Measurements from ENCODE around the gene CRMP1.
"Not testable (repeated sequence)": the region's sequence is repeated elsewhere in the genome, so short reads cannot be mapped to it uniquely, and the experiment has no call there.

Gene CRMP1

GRCh38 chr4:5823542-5824211 lies 69.2 kb downstream of the CRMP1 start:
- no peak for DNase-seq (ENCODE audit: low read depth in 2 of 2)

- no peak for DNase-seq (ENCODE audit: low read depth in 2 of 2)
These were observed 70.3 kb downstream of the CRMP1 start for GRCh38 chr4:5822619-5823018.

DNA sequence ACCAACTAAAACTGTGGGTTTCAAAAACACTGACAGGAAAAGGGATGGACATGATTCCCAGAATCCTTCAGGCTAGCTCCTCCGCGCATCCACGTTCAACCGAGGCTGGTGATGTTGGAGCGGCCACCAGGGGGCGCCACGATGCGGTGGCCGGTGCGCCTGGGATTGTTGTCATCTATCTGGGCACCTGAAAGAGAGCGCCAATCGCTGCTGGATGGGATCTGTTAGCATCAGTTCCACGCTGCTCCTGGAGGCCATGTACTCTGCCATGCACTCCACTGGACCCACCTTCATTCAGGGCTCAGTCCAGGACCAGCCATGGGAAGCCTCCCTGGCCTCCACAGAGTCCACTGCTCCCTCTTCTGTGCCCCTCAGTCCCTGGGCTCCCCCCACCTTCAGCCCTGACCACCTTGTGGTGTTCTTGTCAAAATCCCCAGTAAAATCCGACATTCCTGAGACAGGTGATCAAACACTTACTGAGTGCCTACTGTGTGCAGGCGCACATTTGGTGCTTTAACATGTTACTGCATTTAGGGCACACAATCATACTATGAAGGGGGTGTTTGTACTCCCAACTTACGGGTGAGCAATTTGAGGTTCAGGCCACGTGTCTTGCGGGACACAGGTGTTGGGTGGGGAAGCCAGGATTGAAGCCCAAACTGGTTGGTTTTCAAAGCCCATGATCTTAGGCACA lies 71.1 kb downstream of the CRMP1 start:
- DNase-seq (ENCODE audit: low read depth in 2 of 2): no peak

DNA sequence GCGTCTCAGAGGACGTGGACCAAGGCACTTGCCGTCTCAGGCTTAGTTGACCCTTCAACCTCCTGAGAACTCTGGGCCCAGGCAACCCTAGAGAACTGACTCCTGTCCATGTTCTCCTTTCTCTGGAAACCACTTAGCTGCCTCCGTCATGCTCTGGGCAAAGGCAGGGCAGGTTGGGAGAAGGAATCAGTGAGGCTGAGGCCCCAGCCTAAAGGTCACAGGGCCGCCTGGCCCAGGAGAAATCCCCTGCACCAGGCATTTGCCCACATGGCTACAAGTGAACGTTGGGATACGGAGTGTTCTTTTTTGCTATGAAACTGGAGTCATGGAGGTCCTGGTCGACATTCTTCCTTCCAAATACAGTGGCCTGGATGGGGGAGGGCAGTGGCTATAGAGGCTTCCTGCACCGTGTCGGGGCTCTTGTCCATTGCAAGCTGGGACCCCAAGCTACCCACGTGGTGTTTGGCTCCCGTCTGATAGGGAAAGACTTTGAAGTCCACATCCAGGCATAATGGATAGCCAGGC lies 76.0 kb downstream of the CRMP1 start:
- DNase-seq (ENCODE audit: low read depth in 2 of 2): no peak

DNA sequence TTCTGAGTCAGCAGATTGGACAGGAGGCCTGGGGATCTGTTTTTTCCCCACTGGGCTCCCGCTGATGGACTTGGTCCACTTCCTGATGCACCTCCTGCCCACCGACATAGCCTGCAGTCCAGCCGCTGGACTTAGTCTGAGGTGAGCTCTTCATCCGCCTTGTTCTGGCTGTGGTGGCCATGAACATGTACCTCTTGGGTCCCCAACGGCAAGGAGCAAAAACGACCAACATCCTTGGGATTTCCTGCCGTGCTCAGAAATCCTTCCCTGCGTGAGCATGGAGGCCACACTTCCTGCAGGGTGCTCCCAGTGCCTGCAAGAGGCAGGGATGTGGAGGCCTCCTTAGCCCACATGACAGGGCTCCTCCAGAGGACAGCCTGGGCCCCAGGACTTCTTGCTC lies 76.8 kb downstream of the CRMP1 start:
- no peak for DNase-seq (ENCODE audit: low read depth in 2 of 2)

GRCh38 chr4:5815641-5816040 lies 77.2 kb downstream of the CRMP1 start:
- DNase-seq (ENCODE audit: low read depth in 2 of 2): no peak

DNA sequence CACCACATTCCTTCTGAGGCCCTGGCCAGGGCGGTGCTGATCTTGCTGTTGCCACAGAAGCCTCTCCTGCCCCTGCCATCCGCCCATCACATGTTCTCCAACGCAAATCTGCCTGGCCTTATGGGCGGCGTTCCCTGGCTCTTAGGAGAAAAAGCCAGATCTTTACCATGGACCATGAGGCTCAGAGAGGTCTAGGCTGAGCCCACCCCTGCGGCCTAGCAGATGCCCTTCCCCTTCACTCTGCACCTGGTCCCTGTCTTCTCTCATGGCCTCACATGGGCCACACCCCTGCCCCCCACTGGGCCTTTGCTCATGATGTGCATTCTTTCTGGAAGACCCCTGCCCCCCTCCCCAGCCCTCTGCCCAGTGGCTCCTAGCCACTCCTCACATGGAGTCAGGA lies 78.5 kb downstream of the CRMP1 start:
- DNase-seq (ENCODE audit: low read depth in 2 of 2): no peak

DNA sequence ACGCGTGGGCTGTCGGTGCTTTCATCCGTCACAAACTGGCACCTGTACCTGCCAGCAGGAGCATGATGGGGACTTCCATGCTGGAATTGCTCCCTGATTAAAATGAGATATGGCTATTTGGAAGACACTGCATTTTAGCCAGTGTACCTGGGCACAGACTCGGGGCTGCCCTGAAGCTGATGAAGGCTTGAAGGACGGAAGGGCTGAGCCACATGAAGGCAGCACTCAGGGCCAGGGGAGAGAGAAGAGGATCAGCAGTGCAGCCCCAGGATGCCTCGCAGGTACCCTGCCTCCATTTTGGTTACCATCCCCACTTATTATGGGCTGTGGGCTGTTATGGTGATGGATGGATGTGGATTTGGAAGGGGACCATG lies 79.0 kb downstream of the CRMP1 start:
- no peak for DNase-seq (ENCODE audit: low read depth in 2 of 2)

DNA sequence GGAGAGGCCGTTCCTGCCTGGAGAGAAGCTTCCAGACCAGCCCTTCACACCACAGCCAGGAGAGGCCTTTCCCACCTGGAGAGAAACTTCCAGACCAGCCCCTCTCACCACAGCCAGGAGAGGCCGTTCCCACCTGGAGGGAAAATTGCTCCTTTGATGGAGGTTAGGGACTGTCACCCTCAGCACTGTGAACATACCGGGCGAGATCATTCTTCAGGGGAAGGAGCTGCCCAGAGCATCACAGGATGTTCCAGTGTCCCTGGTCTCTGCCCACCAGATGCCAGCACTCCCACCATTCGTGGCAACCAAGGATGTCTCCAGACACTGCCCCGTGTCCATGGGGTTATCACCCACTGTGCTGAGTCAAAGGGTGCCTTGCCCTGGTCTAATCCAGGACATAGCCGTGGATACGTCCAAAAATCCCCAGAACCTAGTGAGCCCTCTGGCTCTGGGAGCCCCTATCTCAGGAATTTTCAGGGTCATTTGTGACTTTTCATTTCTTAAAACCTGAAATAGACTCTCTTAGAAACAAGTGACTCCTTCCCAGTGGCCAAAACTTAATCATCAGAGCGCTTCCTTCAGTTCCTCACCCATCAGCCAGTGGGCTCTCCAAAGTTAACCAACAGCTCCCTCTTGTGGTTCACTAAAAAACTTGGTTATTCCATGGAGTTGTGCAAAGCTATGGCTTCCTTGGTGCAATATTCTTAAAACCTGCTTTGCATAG lies 80.2 kb downstream of the CRMP1 start:
- DNase-seq (ENCODE audit: low read depth in 2 of 2): no peak

GRCh38 chr4:5812057-5812456 lies 80.8 kb downstream of the CRMP1 start:
- DNase-seq (ENCODE audit: low read depth in 2 of 2): not testable (repeated sequence)

DNA sequence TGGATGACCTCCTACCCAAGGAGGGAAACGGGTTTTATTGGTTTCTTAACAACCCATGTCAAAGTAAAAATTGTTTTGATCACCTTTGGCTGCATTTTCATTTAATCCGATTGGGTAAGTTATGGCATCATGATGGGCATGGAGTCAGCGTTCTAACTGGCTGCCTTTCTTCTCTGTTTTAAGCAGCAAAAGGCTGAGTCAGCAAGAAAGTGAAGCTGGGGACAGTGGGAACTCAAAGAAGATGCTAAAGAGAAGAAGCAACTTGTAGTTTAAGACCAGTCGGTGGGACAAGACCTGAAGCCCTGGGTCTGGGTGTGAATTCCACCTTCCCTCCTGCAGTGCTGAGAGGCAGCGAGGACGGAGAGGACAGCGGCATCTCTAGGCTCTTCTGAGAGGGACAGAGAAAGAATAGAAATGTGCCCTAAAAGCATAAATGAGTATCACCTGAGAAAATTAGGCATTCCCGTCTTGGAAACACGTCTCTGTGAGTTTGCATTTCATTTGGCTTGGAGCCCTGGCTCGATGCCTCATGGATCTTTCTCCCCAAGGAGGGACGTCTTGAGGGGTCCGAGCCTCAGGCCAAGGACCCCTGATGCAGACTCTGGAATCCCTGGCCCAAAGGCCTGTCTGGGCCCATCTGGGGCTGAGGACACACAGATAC lies 82.0 kb downstream of the CRMP1 start:
- no peak for DNase-seq (ENCODE audit: low read depth in 2 of 2)

DNA sequence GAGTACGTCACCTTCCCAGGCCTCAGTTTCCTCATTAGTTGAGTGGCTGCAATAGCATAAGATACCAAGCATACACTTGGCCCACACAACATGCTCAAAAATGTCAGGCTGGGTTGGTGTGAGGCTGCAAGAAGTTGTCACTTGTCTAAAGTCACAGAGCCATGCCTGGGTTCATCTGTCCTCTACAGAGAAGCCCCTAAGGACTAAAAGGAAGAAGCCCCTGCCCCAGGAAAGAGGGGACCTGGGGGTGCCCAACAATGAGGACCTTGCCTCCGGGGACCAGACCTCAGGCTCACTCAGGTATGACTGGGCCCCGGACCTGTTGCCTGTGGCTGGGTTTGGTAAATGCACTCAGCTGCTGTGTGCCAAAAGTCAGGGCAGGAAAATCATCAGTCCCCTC lies 82.7 kb downstream of the CRMP1 start:
- DNase-seq (ENCODE audit: low read depth in 2 of 2): no peak

GRCh38 chr4:5809216-5809776 lies 83.6 kb downstream of the CRMP1 start:
- DNase-seq (ENCODE audit: low read depth in 2 of 2): no peak

DNA sequence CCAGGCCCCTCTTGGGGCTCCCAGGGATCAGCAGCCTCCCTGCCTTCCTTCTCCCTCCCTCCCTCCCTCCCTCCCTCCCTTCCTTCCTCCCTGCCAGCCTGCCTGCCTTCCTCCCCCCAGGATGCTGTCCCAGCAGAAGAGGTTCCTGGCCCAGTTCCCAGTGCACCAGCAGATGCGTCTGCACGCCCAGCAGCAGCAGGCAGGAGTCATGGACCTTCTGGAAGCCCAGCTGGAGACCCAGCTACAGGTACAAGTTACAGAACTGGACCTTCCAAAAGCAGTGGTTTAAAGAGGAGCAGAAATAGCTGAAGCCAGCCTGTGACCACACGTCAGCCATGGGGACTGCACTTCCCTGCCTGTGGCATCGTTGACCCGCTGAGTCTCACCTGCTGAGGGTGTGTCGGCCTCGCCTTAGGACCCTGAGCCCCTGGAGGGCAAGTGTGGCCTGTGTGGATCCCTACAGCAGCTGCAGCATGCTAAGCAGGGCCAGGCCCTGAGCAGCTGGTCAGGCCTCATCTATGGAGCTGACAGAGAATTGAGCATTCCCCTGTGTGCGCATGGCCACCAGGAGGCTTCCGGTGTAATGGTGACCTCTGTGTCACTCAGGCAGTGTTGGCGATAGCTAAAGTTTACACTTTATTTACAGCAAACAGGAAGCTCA lies 84.7 kb downstream of the CRMP1 start:
- DNase-seq (ENCODE audit: low read depth in 2 of 2): no peak

GRCh38 chr4:5805270-5805669 lies 87.6 kb downstream of the CRMP1 start:
- no peak for DNase-seq (ENCODE audit: low read depth in 2 of 2)

DNA sequence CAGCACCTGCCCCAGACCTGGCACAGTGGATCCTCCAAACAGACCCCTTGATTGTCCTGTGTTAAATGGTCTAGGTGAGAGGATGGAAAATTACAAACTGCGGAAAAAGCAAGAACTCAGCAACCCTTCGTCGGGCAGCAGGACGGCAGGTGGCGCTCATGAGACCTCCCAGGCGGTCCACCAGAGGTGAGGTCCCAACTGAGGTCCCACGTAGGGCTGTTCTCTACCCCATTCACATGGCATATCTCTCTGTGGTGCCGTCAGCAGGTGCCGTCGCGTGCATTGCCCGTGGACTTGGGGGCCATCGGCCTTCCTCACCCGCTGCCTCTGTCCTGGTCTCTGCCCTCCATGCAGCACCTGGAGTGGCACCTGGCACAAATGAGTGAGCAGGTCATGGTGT lies 88.2 kb downstream of the CRMP1 start:
- DNase-seq (ENCODE audit: low read depth in 2 of 2): no peak

DNA sequence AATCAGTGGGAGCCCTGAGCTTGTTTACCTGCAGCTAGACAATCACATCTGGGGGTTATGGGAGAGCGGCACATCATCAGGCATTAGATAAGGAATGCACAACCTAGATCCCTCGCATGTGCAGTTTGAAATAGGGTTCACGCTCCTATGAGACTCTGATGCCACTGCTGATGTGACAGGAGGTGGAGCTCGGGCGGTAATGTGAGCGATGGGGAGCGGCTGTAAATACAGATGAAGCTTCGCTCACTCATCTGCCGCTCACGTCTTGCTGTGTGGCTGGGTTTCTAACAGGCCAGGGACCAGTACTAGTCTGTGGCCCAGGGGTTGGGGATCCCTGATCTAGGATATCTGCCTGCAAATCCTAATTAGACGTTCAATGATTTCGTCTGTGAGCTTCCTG lies 90.3 kb downstream of the CRMP1 start:
- DNase-seq (ENCODE audit: low read depth in 2 of 2): no peak

- DNase-seq (ENCODE audit: low read depth in 2 of 2): no peak
These were observed 91.2 kb downstream of the CRMP1 start for GRCh38 chr4:5801696-5802095.

DNA sequence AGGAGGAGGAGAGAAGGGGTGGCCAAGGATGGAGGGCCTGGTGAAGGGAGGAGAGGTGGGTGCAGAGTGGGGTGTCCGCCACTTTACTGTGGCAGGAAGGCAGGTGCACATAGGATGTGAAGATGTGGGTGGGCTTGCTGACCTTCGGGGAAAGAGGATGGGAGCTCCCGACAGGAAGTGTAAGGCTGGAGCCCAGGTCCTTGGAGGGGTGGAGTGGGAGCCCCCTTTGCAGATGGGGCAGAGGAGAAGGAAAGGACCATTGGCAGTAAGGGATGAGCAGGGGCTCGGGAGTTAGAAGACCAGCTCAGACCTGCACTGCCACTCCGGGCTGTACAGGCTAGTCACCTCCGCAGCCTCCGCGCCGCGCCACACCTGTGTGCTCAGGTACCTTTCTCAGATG lies 92.4 kb downstream of the CRMP1 start:
- DNase-seq (ENCODE audit: low read depth in 2 of 2): no peak

GRCh38 chr4:5799406-5799805 lies 93.5 kb downstream of the CRMP1 start:
- DNase-seq (ENCODE audit: low read depth in 2 of 2): no peak

- no peak for DNase-seq (ENCODE audit: low read depth in 2 of 2)
These were observed 93.9 kb downstream of the CRMP1 start for GRCh38 chr4:5798946-5799345.

- no peak for DNase-seq (ENCODE audit: low read depth in 2 of 2)
These were observed 94.4 kb downstream of the CRMP1 start for GRCh38 chr4:5798462-5798861.

All from stimulated activated CD8-positive, alpha-beta memory T cell treated with anti-CD3 and anti-CD28 coated beads, Interleukin-7, amount 100 ng/mL, for 4 hours (primary cell).